ENCODE measurements around the gene TOM1L2. TPM values are rescaled to one million over a fixed set of nuclear protein-coding genes. Genes with fewer than 3 reads are reported as not detected.
A peak's percentile ranks its signal among the peaks of the same experiment; 100 is the strongest.

TOM1L2 gene
- total RNA-seq, 3 donors from 2014 or later, result 32.3 to 39.1 (median 36.4) TPM

GRCh38 chr17:17982801-17983200 lies 10.6 kb upstream of the TOM1L2 start:
- no peaks in the 10 kb centered on the region for H3K4me1 ChIP-seq
- no peak overlapping the region for H3K4me3 ChIP-seq
- no peaks in the 10 kb centered on the region for H3K27me3 ChIP-seq
- DNase-seq (ENCODE audit: low spot score in 2 of 2), result no peak
- peak overlapping the region; percentile 53 to 80 for H3K27ac ChIP-seq
- no peaks in the 10 kb centered on the region for H3K36me3 ChIP-seq
- TF ChIP-seq CTCF (IDR thresholded peaks at IDR 0.05) (no peak), POLR2AphosphoS5 (IDR thresholded peaks at IDR 0.05) (no peak), POLR2A (IDR thresholded peaks at IDR 0.05) (no peak)
- intact Hi-C loops (cut with DNase I; ENCODE audit: low total_unique reads), result no loop called here
- H3K9me3 ChIP-seq, result no peaks in the 10 kb centered on the region

- no peak for DNase-seq (ENCODE audit: low spot score in 2 of 2)
- intact Hi-C loops (cut with DNase I; ENCODE audit: low total_unique reads), result no loop called here
- TF ChIP-seq CTCF (IDR thresholded peaks at IDR 0.05) (no peak), POLR2A (IDR thresholded peaks at IDR 0.05) (no peak), POLR2AphosphoS5 (IDR thresholded peaks at IDR 0.05) (no peak)
- no peak overlapping the region for H3K4me3 ChIP-seq
- no peak overlapping the region for H3K27ac ChIP-seq
- H3K9me3 ChIP-seq, result no peaks in the 10 kb centered on the region
- H3K36me3 ChIP-seq, result no peaks in the 10 kb centered on the region
- no peaks in the 10 kb centered on the region for H3K27me3 ChIP-seq
- H3K4me1 ChIP-seq, result no peaks in the 10 kb centered on the region
These were observed 9.1 kb upstream of the TOM1L2 start for GRCh38 chr17:17981330-17981729.

- intact Hi-C loops (cut with DNase I; ENCODE audit: low total_unique reads), result no loop called here
- Histone ChIP-seq H3K9me3 (no peaks in the 10 kb centered on the region), H3K4me1 (no peaks in the 10 kb centered on the region), H3K36me3 (no peaks in the 10 kb centered on the region), H3K4me3 (no peak overlapping the region), H3K27ac (peak overlapping the region; percentile 46 to 74), H3K27me3 (no peaks in the 10 kb centered on the region)
- TF ChIP-seq POLR2AphosphoS5 (IDR thresholded peaks at IDR 0.05), result no peak
- TF ChIP-seq CTCF (IDR thresholded peaks at IDR 0.05), result no peak
- no peak for TF ChIP-seq POLR2A (IDR thresholded peaks at IDR 0.05)
- no peak for DNase-seq (ENCODE audit: low spot score in 2 of 2)
These were observed 7.6 kb upstream of the TOM1L2 start for GRCh38 chr17:17979778-17980177.

- Histone ChIP-seq H3K9me3 (no peaks in the 10 kb centered on the region), H3K4me1 (no peaks in the 10 kb centered on the region), H3K36me3 (no peaks in the 10 kb centered on the region), H3K27ac (peak overlapping the region; percentile 46 to 74), H3K27me3 (no peaks in the 10 kb centered on the region), H3K4me3 (no peak overlapping the region)
- DNase-seq (ENCODE audit: low spot score in 2 of 2), result no peak
- intact Hi-C loops (cut with DNase I; ENCODE audit: low total_unique reads), result no loop called here
- no peak for TF ChIP-seq POLR2AphosphoS5 (IDR thresholded peaks at IDR 0.05)
- no peak for TF ChIP-seq POLR2A (IDR thresholded peaks at IDR 0.05)
- no peak for TF ChIP-seq CTCF (IDR thresholded peaks at IDR 0.05)
These were observed 6.6 kb upstream of the TOM1L2 start for GRCh38 chr17:17978481-17979424.

GRCh38 chr17:17976931-17977570 lies 4.9 kb upstream of the TOM1L2 start:
- no peaks in the 10 kb centered on the region for H3K36me3 ChIP-seq
- no peaks in the 10 kb centered on the region for H3K4me1 ChIP-seq
- intact Hi-C loops (cut with DNase I; ENCODE audit: low total_unique reads), result no loop called here
- H3K9me3 ChIP-seq, result no peaks in the 10 kb centered on the region
- H3K27ac ChIP-seq, result no peak overlapping the region
- H3K4me3 ChIP-seq, result no peak overlapping the region
- H3K27me3 ChIP-seq, result no peaks in the 10 kb centered on the region
- DNase-seq (ENCODE audit: low spot score in 2 of 2), result no peak
- no peak for TF ChIP-seq POLR2AphosphoS5 (IDR thresholded peaks at IDR 0.05)
- no peak for TF ChIP-seq CTCF (IDR thresholded peaks at IDR 0.05)
- TF ChIP-seq POLR2A (IDR thresholded peaks at IDR 0.05), result no peak

Data from breast epithelium (tissue), 4 donors.